HCT116 (cell line): Measurements from ENCODE around the gene ITGA4. TPM values are rescaled to one million over a fixed set of nuclear protein-coding genes. Genes with fewer than 3 reads are reported as not detected.

Experiments
- ATAC-seq: fragments of 200-7000 bp; cut with Tn5 transposase; 2 replicates; pipeline ENCODE4 v1.9.1; 2020; ENCODE audit warnings: mild to moderate bottlenecking, moderate library complexity
- BruUV-seq: library from RNA; stranded (reverse); fragments of 400-500 nt; replicated peaks from 2 replicates; lab custom pipeline; 2021; lab: Mats Ljungman, UMichigan
- CTCF ChIA-PET: fragments of 300-600 bp; sonication (Branson Sonifier 250); formaldehyde crosslinking; loops from one replicate; lab custom pipeline; 2021; ENCODE audit warnings: antibody characterized with exemption; lab: Charles Lee
- POLR2A ChIA-PET: fragments of 300-600, 350-600 bp; sonication (Branson Sonifier 250); formaldehyde crosslinking; loops from one replicate; lab custom pipeline; 2021; ENCODE audit warnings: antibody characterized with exemption; lab: Charles Lee
- RAD21 ChIA-PET, 2 experiments: fragments of 300-600 bp; sonication (Branson Sonifier 250); formaldehyde crosslinking; loops; one replicate each; lab custom pipeline; 2023; ENCODE audit warnings: low total read pairs in 2 of 2; ENCODE audit not compliant: uncharacterized antibody in 2 of 2, unreplicated experiment in 2 of 2, low non-redundant PET in 1 of 2; lab: Charles Lee
- DNase-seq: peaks from one replicate; pipeline ENCODE4 v3.0.0-alpha.2; 2010; ENCODE audit warnings: low read depth, low spot score
- H2AFZ ChIP-seq: fragments of 200-600 bp; shearing (Covaris generic), sonication (generic); 2 replicates; pipeline ENCODE4 v1.6.1; 2017; ENCODE audit warnings: low read depth, mixed run types, mixed read lengths, antibody characterized with exemption, low read length; ENCODE audit not compliant: poor library complexity, severe bottlenecking
- H3K27ac ChIP-seq: 2 replicates; pipeline ENCODE4 v1.5.1; 2012; ENCODE audit warnings: low read depth, low read length
- H3K27me3 ChIP-seq: fragments of 200-600 bp; sonication (generic); 2 replicates; pipeline ENCODE4 v1.6.1; 2016; ENCODE audit warnings: mixed run types, low read length, mixed read lengths; ENCODE audit not compliant: insufficient read depth
- H3K36me3 ChIP-seq, 2 experiments: fragments of 200-500 bp in 1 of 2; fragments of 200-600 bp in 1 of 2; sonication (Bioruptor generic) in 1 of 2; sonication (generic) in 1 of 2; 2 replicates each; pipeline versions ENCODE4 v1.5.1 to v1.6.1; 2014 to 2016; ENCODE audit warnings: low read length in 2 of 2, inconsistent platforms in 1 of 2, mixed read lengths in 1 of 2, mixed run types in 1 of 2; ENCODE audit not compliant: insufficient read depth in 2 of 2, control insufficient read depth in 1 of 2
- H3K4me1 ChIP-seq, 2 experiments: fragments of 200-600 bp in 1 of 2; sonication (generic) in 1 of 2; 2 replicates each; pipeline versions ENCODE4 v1.5.1 to v1.6.1; 2012 to 2017; ENCODE audit warnings: low read length in 2 of 2, inconsistent platforms in 1 of 2, mild to moderate bottlenecking in 1 of 2, mixed read lengths in 1 of 2, mixed run types in 1 of 2, moderate library complexity in 1 of 2; ENCODE audit not compliant: insufficient read depth in 2 of 2, control insufficient read depth in 1 of 2
- H3K4me2 ChIP-seq: fragments of 200-600 bp; sonication (generic); 2 replicates; pipeline ENCODE4 v1.6.1; 2017; ENCODE audit warnings: mixed run types, low read length, mixed read lengths
- H3K4me3 ChIP-seq, 2 experiments: fragments of 200-600 bp in 1 of 2; sonication (generic) in 1 of 2; replicated peaks in 1 of 2; 2 replicates each; pipeline ENCODE4 v1.5.1; 2011 to 2016; ENCODE audit warnings: low read length in 2 of 2, control low read depth in 1 of 2, low read depth in 1 of 2, mild to moderate bottlenecking in 1 of 2, mixed read lengths in 1 of 2, mixed run types in 1 of 2
- H3K79me2 ChIP-seq: fragments of 200-600 bp; sonication (generic); 2 replicates; pipeline ENCODE4 v1.6.1; 2017; ENCODE audit warnings: mild to moderate bottlenecking, mixed run types, low read length, moderate library complexity, mixed read lengths; ENCODE audit not compliant: insufficient read depth
- H3K9ac ChIP-seq: fragments of 200-600 bp; sonication (generic); 2 replicates; pipeline ENCODE4 v1.6.1; 2016; ENCODE audit warnings: low read length, mixed read lengths
- H3K9me2 ChIP-seq: fragments of 200-600 bp; sonication (generic), shearing (Covaris generic); 2 replicates; pipeline ENCODE4 v1.6.1; 2017; ENCODE audit warnings: mixed run types, mild to moderate bottlenecking, moderate library complexity; ENCODE audit not compliant: insufficient read depth
- H3K9me3 ChIP-seq, 2 experiments: fragments of 200-500 bp in 1 of 2; fragments of 200-600 bp in 1 of 2; sonication (Bioruptor generic) in 1 of 2; sonication (generic) in 1 of 2; 2 replicates each; pipeline ENCODE4 v1.6.1; 2014 to 2017; ENCODE audit warnings: low read length in 2 of 2, mixed read lengths in 2 of 2, inconsistent platforms in 1 of 2, low read depth in 1 of 2, mild to moderate bottlenecking in 1 of 2, mixed run types in 1 of 2, moderate library complexity in 1 of 2; ENCODE audit not compliant: control insufficient read depth in 1 of 2, insufficient read depth in 1 of 2
- H4K20me1 ChIP-seq: fragments of 200-600 bp; sonication (generic), shearing (Covaris generic); 2 replicates; pipeline ENCODE4 v1.6.1; 2017; ENCODE audit warnings: mixed run types, mild to moderate bottlenecking, moderate library complexity; ENCODE audit not compliant: insufficient read depth
- CBX3 ChIP-seq: IDR thresholded peaks from 2 replicates; pipeline ENCODE4 v1.6.1; 2012; ENCODE audit warnings: low read depth
- CEBPB ChIP-seq: IDR thresholded peaks from 2 replicates; pipeline ENCODE4 v1.6.1; 2012; ENCODE audit warnings: low read depth
- EGR1 ChIP-seq: IDR thresholded peaks from 2 replicates; pipeline ENCODE4 v1.6.1; 2012; ENCODE audit warnings: low read depth
- ELF1 ChIP-seq: IDR thresholded peaks from 2 replicates; pipeline ENCODE4 v1.6.1; 2012; ENCODE audit warnings: low read depth, borderline replicate concordance
- EZH2 ChIP-seq: fragments of 200-600 bp; sonication (generic); IDR thresholded peaks from 2 replicates; pipeline ENCODE4 v1.6.1; 2017; ENCODE audit warnings: antibody characterized with exemption, mixed run types
- EZH2phosphoT487 ChIP-seq: fragments of 200-600 bp; IDR thresholded peaks from 2 replicates; pipeline ENCODE4 v1.6.1; 2018; ENCODE audit warnings: antibody characterized with exemption, borderline replicate concordance
- FOSL1 ChIP-seq: IDR thresholded peaks from 2 replicates; pipeline ENCODE4 v1.6.1; 2012; ENCODE audit warnings: low read depth
- POLR2A ChIP-seq: IDR thresholded peaks from 2 replicates; pipeline ENCODE4 v1.7.0; 2011; ENCODE audit warnings: borderline replicate concordance; ENCODE audit not compliant: insufficient read depth, insufficient read length; ENCODE audit errors: extremely low read depth
- POLR2AphosphoS5 ChIP-seq: IDR thresholded peaks from 2 replicates; pipeline ENCODE4 v1.6.1; 2011; ENCODE audit warnings: mild to moderate bottlenecking, low read depth, low read length, moderate library complexity
- SIN3A ChIP-seq: IDR thresholded peaks from 2 replicates; pipeline ENCODE4 v1.6.1; 2012; ENCODE audit warnings: low read depth
- SRF ChIP-seq: IDR thresholded peaks from 2 replicates; pipeline ENCODE4 v1.6.1; 2012; ENCODE audit warnings: low read depth
- TCF7L2 ChIP-seq: IDR thresholded peaks from 2 replicates; pipeline ENCODE4 v1.7.0; 2011; ENCODE audit warnings: borderline replicate concordance, inconsistent platforms; ENCODE audit not compliant: insufficient read depth, insufficient read length; ENCODE audit errors: extremely low read depth
- YY1 ChIP-seq: IDR thresholded peaks from 2 replicates; pipeline ENCODE4 v1.6.1; 2011; ENCODE audit warnings: low read length, low read depth, moderate library complexity, mild to moderate bottlenecking; ENCODE audit not compliant: insufficient replicate concordance; ENCODE audit errors: extremely low read depth
- ZFX ChIP-seq: fragments of 450-650 bp; IDR thresholded peaks from 2 replicates; pipeline ENCODE4 v1.6.1; 2017
- ZNF274 ChIP-seq: fragments of 200-500 bp; sonication (Bioruptor generic); IDR thresholded peaks from 2 replicates; pipeline ENCODE4 v1.6.1; 2014; ENCODE audit warnings: mild to moderate bottlenecking, low read depth, low read length, inconsistent platforms
- intact Hi-C: fragments of 100-400 bp; cut with micrococcal nuclease; formaldehyde crosslinking; loops from 2 replicates; pipeline ENCODE4 v1.10.0; 2022
- total RNA-seq: library from RNA; stranded (reverse); gene quantifications from one replicate; pipeline ENCODE4 v1.2.1, GENCODE V29; 2021; ENCODE audit not compliant: unreplicated experiment
- TF ChIP-seq, protein P1 (sequence below): IDR thresholded peaks from 2 replicates; pipeline ENCODE4 v1.6.1; 2012; ENCODE audit warnings: low read depth
- TF ChIP-seq, protein P2 (sequence below): IDR thresholded peaks from 2 replicates; pipeline ENCODE4 v1.6.1; 2012
- TF ChIP-seq, protein P3 (sequence below): IDR thresholded peaks from 2 replicates; pipeline ENCODE4 v1.6.1; 2011; ENCODE audit warnings: mild to moderate bottlenecking, low read length, moderate library complexity; ENCODE audit not compliant: insufficient replicate concordance; ENCODE audit errors: extremely low read depth

Gene ITGA4
- total RNA-seq, 1 experiment from 2014 or later, result 0.49 TPM

DNA sequence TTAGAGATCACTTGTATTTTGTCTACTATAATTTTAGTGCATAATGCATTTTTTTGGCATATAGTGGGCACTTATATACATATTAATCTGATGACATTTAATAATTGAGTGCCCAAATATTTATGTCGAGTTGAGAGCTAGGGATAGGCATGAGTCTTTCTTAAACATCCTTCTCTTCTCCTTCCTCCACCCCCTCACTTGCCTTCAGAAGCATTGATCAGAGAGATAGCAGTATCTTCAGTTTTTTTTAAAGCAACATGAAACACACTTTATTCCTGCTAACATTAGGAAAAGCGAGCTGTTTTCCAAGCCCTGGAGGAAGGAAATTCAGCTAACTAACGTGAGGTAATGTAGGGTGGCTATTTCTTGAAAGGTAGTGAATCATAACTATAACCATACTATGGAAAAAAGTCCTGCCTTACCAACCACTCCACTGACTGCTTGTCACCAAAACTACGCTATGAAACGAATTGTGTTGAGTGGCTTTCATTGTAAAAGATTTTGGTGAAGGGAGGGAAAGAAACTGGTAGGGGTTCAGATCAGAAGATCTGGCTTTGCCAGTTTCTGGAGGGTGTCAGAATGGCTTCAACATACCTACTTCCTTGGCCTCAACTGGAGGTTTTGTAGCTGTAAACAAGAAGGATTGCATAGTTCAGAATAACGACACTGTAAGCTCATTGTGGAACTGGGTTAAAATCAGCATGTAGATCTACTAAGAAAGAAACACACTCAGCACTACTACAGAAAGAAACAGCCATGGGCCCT, 2.3 kb upstream of the ITGA4 start:
- CTCF ChIA-PET, result interaction anchor here (1.1 kb wide), 1 partner anchor 12 kb away, joined by 3 read pairs; no protein-coding TSS in a partner anchor
- Histone ChIP-seq H3K9ac (no peak overlapping the region), H3K4me2 (no peak overlapping the region), H4K20me1 (no peaks in the 10 kb centered on the region), H3K4me1 (no peaks in the 10 kb centered on the region), H3K9me2 (no peaks in the 10 kb centered on the region), H3K27me3 (no peaks in the 10 kb centered on the region)
- RAD21 ChIA-PET, result no interaction called here
- no peak for TF ChIP-seq TCF7L2
- TF ChIP-seq, protein P1, sequence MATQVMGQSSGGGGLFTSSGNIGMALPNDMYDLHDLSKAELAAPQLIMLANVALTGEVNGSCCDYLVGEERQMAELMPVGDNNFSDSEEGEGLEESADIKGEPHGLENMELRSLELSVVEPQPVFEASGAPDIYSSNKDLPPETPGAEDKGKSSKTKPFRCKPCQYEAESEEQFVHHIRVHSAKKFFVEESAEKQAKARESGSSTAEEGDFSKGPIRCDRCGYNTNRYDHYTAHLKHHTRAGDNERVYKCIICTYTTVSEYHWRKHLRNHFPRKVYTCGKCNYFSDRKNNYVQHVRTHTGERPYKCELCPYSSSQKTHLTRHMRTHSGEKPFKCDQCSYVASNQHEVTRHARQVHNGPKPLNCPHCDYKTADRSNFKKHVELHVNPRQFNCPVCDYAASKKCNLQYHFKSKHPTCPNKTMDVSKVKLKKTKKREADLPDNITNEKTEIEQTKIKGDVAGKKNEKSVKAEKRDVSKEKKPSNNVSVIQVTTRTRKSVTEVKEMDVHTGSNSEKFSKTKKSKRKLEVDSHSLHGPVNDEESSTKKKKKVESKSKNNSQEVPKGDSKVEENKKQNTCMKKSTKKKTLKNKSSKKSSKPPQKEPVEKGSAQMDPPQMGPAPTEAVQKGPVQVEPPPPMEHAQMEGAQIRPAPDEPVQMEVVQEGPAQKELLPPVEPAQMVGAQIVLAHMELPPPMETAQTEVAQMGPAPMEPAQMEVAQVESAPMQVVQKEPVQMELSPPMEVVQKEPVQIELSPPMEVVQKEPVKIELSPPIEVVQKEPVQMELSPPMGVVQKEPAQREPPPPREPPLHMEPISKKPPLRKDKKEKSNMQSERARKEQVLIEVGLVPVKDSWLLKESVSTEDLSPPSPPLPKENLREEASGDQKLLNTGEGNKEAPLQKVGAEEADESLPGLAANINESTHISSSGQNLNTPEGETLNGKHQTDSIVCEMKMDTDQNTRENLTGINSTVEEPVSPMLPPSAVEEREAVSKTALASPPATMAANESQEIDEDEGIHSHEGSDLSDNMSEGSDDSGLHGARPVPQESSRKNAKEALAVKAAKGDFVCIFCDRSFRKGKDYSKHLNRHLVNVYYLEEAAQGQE, result no peak
- TF ChIP-seq CBX3, result no peak
- no peak for TF ChIP-seq FOSL1
- TF ChIP-seq ELF1, result no peak
- no peak for TF ChIP-seq ZNF274
- TF ChIP-seq ZFX, result no peak
- TF ChIP-seq POLR2AphosphoS5, result no peak
- TF ChIP-seq, protein P2, sequence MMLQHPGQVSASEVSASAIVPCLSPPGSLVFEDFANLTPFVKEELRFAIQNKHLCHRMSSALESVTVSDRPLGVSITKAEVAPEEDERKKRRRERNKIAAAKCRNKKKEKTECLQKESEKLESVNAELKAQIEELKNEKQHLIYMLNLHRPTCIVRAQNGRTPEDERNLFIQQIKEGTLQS, result no peak
- no peak for TF ChIP-seq POLR2A
- no peak for TF ChIP-seq EZH2
- no peak for TF ChIP-seq SIN3A
- no peak for TF ChIP-seq EGR1
- TF ChIP-seq, protein P3, sequence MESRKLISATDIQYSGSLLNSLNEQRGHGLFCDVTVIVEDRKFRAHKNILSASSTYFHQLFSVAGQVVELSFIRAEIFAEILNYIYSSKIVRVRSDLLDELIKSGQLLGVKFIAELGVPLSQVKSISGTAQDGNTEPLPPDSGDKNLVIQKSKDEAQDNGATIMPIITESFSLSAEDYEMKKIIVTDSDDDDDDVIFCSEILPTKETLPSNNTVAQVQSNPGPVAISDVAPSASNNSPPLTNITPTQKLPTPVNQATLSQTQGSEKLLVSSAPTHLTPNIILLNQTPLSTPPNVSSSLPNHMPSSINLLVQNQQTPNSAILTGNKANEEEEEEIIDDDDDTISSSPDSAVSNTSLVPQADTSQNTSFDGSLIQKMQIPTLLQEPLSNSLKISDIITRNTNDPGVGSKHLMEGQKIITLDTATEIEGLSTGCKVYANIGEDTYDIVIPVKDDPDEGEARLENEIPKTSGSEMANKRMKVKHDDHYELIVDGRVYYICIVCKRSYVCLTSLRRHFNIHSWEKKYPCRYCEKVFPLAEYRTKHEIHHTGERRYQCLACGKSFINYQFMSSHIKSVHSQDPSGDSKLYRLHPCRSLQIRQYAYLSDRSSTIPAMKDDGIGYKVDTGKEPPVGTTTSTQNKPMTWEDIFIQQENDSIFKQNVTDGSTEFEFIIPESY, result no peak
- TF ChIP-seq CEBPB, result no peak
- no peak for TF ChIP-seq EZH2phosphoT487
- TF ChIP-seq YY1, result no peak
- no peak for TF ChIP-seq SRF
- TF ChIP-seq, all 23 proteins: peak for 0
- Histone ChIP-seq H3K36me3 (no peaks in the 10 kb centered on the region), H3K4me3 (no peak overlapping the region), H2AFZ (no peak overlapping the region), H3K27ac (no peak overlapping the region), H3K79me2 (no peaks in the 10 kb centered on the region), H3K9me3 (no peaks in the 10 kb centered on the region)
- POLR2A ChIA-PET, result no interaction called here
- ATAC-seq (no peak), DNase-seq (no peak)
- no TSS peak for BruUV-seq
- intact Hi-C loops, result no loop called here
